Left ventricle myocardium inferior (tissue), 1 donor: ENCODE measurements around the gene SVIL. TPM values are rescaled to one million over a fixed set of nuclear protein-coding genes. Genes with fewer than 3 reads are reported as not detected.

Experiments
- DNase-seq: peaks from one replicate; pipeline ENCODE4 v3.0.0-alpha.2; 2020
- H3K27ac ChIP-seq: fragments of 200-600 bp; replicated peaks from 2 replicates; pipeline ENCODE4 v1.8.0; 2021
- H3K27me3 ChIP-seq: fragments of 200-600 bp; 2 replicates; pipeline ENCODE4 v1.8.0; 2021; ENCODE audit warnings: low read depth
- H3K36me3 ChIP-seq: fragments of 200-600 bp; 2 replicates; pipeline ENCODE4 v1.8.0; 2021
- H3K4me1 ChIP-seq: fragments of 200-600 bp; 2 replicates; pipeline ENCODE4 v1.8.0; 2021
- H3K4me3 ChIP-seq: fragments of 200-600 bp; 2 replicates; pipeline ENCODE4 v1.8.0; 2021; ENCODE audit warnings: mild to moderate bottlenecking, moderate library complexity
- H3K9me3 ChIP-seq: fragments of 200-600 bp; replicated peaks from 2 replicates; pipeline ENCODE4 v1.8.0; 2021
- intact Hi-C: fragments of 100-400 bp; cut with micrococcal nuclease; formaldehyde crosslinking; loops from one replicate; pipeline ENCODE4 v1.11.0; 2022
- total RNA-seq: library from RNA; stranded (reverse); fragmentation: NEBNext Ultra II Directional; extraction: Animal tissue kit (Norgen Biotek cat#: 25700); gene quantifications from one replicate; pipeline ENCODE4 v1.2.1, GENCODE V29; 2021
- TF ChIP-seq, protein P1 (sequence below): fragments of 200-600 bp; IDR thresholded peaks from 2 replicates; pipeline ENCODE4 v1.8.0; 2021; ENCODE audit warnings: antibody characterized with exemption, mild to moderate bottlenecking, borderline replicate concordance
- donor health status: DM: no; HTN: yes; CAD: no; lungs with severe emphysema.

The SVIL gene
- total RNA-seq, 1 donor from 2014 or later: 403 TPM

DNA sequence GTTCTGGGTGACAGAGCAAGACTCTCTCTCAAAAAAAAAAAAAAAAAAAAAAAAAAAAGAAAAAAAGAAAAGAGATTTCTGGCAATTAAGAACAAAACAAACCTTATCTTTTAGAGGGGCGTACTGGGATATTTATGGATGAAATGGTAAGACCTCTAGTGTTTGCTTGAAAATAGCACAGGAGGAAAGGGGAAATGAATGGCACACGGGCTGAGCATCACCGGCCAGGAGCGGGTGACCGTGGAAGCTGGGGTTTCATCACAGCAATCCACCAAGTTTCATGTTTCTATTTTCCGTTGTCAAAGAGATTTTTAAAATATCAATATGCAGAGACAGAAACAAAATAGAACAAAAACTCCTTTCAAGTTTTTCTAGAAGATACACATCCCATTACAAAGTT is 105.6 kb downstream of the SVIL start:
- TF ChIP-seq, protein P1, sequence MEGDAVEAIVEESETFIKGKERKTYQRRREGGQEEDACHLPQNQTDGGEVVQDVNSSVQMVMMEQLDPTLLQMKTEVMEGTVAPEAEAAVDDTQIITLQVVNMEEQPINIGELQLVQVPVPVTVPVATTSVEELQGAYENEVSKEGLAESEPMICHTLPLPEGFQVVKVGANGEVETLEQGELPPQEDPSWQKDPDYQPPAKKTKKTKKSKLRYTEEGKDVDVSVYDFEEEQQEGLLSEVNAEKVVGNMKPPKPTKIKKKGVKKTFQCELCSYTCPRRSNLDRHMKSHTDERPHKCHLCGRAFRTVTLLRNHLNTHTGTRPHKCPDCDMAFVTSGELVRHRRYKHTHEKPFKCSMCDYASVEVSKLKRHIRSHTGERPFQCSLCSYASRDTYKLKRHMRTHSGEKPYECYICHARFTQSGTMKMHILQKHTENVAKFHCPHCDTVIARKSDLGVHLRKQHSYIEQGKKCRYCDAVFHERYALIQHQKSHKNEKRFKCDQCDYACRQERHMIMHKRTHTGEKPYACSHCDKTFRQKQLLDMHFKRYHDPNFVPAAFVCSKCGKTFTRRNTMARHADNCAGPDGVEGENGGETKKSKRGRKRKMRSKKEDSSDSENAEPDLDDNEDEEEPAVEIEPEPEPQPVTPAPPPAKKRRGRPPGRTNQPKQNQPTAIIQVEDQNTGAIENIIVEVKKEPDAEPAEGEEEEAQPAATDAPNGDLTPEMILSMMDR: no peak
- Histone ChIP-seq H3K27ac (peak overlapping the region; percentile 71), H3K27me3 (no peaks in the 10 kb centered on the region), H3K36me3 (peaks cover 68% of the 10 kb centered on the region), H3K9me3 (no peaks in the 10 kb centered on the region), H3K4me1 (peaks cover 17% of the 10 kb centered on the region), H3K4me3 (no peak overlapping the region)
- no peak for DNase-seq
- intact Hi-C loops: no loop called here

DNA sequence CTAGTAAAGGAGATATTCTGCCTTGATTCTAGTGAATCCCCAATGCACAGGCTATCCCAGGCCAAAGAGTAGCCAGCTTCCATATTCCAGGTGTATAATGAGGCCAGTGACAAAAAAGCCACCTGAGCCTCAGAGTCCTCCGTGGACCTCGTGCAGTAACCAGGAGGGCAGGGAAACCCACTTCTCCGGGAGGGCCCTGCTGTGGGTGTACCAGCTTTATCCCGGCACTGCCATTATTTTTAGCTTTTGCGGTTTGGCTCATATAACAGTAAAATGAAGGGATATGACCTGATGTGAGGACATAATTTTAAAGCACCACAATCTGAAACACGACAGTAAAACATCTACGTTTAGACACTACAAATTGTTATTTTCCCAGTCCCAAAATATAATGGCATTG is 109.0 kb downstream of the SVIL start:
- intact Hi-C loops: no loop called here
- peak overlapping the region; percentile 71 for H3K27ac ChIP-seq
- no peak overlapping the region for H3K4me3 ChIP-seq
- H3K4me1 ChIP-seq: peaks cover 17% of the 10 kb centered on the region
- no peaks in the 10 kb centered on the region for H3K9me3 ChIP-seq
- DNase-seq: no peak
- TF ChIP-seq, protein P1: no peak
- peaks cover 81% of the 10 kb centered on the region for H3K36me3 ChIP-seq
- no peaks in the 10 kb centered on the region for H3K27me3 ChIP-seq

DNA sequence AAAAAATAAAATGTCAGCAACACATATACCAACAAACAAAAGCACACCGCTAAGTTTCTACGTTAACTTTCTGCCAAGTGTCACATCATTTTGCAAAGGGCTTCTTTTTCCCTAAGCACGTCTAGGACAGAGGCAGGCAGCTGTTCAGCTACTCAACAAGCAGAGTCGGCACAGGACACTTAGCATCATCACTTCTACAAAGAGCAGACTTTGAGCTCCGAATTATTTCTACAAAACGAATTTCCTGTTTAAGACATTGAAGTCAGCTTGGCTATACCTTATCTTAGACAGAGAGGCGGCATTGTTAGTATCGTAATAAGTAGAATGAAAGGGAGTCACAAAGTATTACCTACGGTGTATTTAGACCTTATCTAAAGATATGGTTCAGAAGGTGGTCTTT is 110.1 kb downstream of the SVIL start:
- intact Hi-C loops: no loop called here
- DNase-seq: no peak
- no peaks in the 10 kb centered on the region for H3K27me3 ChIP-seq
- H3K4me1 ChIP-seq: peaks cover 17% of the 10 kb centered on the region
- H3K9me3 ChIP-seq: no peaks in the 10 kb centered on the region
- no peak overlapping the region for H3K4me3 ChIP-seq
- H3K36me3 ChIP-seq: peaks cover 81% of the 10 kb centered on the region
- peak overlapping the region; percentile 71 for H3K27ac ChIP-seq
- TF ChIP-seq, protein P1: no peak

GRCh38 chr10:29524294-29524693 is 110.5 kb downstream of the SVIL start:
- Histone ChIP-seq H3K27ac (peak overlapping the region; percentile 71), H3K36me3 (peaks cover 81% of the 10 kb centered on the region), H3K27me3 (no peaks in the 10 kb centered on the region), H3K9me3 (no peaks in the 10 kb centered on the region), H3K4me3 (no peak overlapping the region), H3K4me1 (peaks cover 17% of the 10 kb centered on the region)
- DNase-seq: no peak
- intact Hi-C loops: no loop called here
- TF ChIP-seq, protein P1: no peak

DNA sequence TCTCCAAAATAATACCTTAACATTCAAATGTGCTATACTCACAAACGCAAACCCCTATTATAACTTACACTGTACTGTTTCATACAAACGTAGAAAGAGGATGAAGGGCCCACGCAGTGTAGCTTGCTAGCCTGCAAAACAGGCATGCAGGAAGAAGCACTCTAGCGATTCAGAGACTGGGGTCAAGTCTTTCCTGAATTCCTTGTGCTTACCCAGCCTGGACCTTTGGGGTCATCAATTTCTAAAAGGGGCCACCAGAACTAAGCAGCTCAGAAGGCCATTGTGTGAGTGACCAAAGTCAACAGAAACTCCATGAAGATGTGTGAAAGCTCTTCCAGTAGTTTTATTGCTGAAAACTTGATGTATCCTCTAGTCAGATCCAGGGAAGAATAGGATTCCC is 111.9 kb downstream of the SVIL start:
- peaks cover 28% of the 10 kb centered on the region for H3K4me1 ChIP-seq
- TF ChIP-seq, protein P1: no peak
- H3K27ac ChIP-seq: peak overlapping the region; percentile 34
- no peaks in the 10 kb centered on the region for H3K27me3 ChIP-seq
- intact Hi-C loops: no loop called here
- peak overlapping the region; percentile 28 for H3K4me3 ChIP-seq
- no peaks in the 10 kb centered on the region for H3K9me3 ChIP-seq
- H3K36me3 ChIP-seq: peaks cover 81% of the 10 kb centered on the region
- no peak for DNase-seq
